Non-pigmented ciliary epithelial cell (primary cell): ENCODE results near the gene SET.

Source experiments
- DNase-seq: peaks from one replicate; pipeline ENCODE4 v3.0.0-alpha.2; 2010; ENCODE audit warnings: low read depth

SET gene

DNA sequence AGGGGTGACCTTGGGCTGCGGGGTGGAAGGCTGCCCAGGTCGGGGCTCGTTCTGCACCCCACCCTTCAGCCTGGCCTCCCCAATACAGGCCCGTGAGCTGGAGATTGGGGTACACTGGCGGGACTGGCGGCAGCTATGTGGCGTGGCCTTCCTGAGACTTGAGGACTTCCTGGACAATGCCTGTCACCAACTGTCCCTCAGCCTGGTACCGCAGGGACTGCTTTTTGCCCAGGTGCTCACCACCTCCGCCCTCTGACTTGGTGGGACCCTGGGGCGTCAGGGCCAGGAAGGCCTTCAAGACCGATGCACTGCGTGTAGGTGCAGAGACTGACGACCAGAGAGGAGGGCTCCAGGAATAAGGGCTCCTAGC lies 24.4 kb downstream of the SET start:
- no peak for DNase-seq

DNA sequence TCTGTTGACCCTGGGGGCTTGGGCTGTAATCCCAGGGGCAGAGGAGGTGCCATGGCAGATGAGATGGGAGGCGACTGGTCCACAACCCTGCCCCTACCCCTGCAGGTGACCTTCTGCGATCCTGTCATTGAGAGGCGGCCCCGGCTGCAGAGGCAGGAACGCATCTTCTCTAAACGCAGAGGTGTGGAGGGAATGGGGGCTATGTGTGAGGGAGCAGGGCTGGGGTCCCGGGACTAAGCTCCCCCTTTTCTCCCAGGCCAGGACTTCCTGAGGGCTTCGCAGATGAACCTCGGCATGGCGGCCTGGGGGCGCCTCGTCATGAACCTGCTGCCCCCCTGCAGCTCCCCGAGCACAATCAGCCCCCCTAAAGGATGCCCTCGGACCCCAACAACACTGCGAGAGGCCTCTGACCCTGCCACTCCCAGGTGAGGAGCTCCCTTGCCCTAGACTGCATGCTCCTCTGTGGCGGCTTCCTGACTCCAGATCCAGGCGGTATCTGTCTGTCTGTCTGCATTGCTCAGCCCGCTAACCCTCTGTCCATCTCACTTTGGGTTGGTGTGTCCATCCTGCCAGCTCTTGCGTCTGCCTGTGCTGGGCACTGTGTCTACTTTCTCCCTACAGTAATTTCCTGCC lies 25.0 kb downstream of the SET start:
- no peak for DNase-seq

DNA sequence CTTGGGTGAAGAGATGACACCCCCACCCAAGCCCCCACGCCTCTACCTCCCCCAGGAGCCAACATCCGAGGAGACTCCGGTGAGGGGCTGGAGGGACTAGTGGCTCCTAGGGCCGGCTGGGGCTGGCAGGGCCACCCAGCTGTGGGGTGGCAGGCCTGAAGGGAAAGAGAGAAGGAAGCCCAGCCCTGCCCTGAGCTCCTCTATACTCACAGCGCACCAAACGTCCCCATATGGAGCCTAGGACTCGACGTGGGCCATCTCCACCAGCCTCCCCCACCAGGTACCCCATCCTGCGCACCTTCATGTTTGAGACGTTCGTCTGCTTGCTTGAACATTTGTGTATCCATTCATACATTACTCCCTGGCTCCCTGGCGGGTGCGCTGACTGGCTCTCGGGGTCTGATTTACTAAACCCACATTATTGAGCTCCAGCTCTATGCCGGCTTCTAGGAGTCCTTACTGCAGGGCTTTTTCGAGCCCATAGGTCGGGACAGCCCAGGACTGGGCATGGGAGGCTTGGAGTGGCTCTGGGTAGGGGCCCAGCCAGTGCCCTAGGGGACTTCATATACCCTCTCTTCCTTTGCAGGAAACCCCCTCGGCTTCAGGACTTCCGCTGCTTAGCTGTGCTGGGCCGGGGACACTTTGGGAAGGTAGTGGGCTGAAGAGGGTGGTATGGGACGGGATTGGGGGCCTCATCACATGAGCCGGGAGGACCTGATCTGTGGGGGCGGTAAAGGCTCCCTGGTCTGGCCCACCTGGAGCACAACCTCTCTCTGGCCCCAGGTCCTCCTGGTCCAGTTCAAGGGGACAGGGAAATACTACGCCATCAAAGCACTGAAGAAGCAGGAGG lies 25.8 kb downstream of the SET start:
- DNase-seq = no peak

DNA sequence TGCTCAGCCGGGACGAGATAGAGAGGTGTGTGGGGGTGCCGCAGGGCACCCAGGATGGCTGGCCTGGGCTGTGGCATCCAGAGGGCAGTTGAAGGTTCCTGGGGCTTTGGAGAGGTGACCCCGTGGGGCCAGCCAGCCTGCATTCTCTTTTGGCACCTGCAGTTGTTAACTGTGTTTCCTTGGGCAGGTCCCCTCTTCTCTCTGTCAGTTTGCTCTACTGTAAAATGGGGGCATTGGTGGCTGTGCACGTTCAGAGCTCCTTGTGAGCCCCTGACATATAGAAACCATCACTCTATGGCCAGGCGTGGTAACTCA lies 26.4 kb downstream of the SET start:
- DNase-seq = no peak

DNA sequence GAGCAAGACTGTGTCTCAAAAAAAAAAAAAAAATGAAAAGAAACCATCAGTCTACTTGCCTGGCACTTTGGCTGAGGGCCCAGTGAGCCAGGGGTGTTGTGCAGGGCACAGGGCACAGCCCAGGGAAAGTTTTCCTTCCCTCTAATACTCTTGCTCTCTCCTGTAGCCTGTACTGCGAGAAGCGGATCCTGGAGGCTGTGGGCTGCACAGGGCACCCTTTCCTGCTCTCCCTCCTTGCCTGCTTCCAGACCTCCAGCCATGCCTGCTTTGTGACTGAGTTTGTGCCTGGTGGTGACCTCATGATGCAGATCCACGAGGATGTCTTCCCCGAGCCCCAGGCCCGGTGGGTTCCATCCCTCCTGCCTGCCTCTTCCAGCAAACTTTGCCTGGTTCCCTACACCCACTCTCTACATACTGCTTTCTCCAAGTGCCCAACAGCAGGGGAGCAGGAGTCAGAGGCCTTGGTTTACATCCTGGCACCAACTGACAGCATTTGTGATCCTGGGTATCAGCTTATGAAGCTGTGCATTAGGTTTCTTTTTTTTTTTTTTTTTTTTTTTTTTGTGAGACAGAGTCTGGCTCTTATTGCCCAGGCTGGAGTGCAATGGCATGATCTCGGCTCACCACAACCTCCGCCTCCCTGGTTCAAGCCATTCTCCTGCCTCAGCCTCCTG lies 27.7 kb downstream of the SET start:
- no peak for DNase-seq

DNA sequence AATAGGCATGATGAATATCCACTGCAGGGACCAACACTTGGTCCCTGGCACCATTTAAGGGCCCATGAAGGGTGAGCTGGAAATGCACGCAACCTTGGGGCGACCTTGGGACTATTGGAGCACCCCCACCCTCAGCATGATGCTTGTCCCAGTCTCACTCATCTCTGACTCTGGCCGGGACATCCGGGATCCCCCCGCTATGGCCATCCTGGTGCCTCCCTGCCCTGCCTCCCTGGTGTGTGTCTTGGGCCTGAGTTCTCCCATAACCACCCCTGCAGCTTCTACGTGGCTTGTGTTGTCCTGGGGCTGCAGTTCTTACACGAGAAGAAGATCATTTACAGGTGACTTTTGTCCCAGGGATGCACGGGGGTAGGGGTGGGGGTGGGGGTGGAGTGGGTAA lies 29.0 kb downstream of the SET start:
- DNase-seq = no peak

DNA sequence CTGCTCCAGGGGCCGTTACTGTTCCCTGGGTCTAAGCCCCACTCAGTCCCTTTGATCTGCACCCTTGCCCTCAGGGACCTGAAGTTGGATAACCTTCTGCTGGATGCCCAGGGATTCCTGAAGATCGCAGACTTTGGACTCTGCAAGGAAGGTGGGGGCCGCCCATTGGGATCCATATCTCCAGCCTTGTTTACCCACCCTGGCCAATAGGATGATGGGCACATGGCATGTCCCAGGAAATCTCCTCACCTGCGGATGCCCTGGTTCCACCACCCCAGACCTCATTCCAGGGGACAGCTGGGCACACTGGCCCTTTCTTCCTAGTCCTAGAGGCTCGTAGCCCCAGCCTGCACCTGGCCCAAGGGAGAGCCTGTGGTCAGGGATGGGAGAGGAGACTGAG lies 29.5 kb downstream of the SET start:
- no peak for DNase-seq

DNA sequence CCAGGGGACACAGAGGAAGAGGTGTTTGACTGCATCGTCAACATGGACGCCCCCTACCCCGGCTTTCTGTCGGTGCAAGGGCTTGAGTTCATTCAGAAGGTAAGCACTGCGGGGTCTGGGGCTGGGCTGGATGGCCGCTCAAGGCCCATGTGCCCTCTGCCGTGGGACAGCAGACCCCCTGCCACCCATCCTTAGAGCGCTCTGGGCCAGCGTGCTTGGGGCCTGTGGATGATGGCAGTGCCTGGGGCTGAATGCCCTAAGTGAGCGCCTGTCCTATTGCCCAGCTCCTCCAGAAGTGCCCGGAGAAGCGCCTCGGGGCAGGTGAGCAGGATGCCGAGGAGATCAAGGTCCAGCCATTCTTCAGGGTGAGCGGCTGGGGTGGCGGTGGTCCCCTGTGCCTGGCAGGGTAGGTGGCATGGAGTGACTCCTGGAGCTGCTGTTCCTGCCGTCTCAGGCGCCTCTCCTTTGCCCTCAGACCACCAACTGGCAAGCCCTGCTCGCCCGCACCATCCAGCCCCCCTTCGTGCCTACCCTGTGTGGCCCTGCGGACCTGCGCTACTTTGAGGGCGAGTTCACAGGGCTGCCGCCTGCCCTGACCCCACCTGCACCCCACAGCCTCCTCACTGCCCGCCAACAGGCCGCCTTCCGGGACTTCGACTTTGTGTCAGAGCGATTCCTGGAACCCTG lies 31.0 kb downstream of the SET start:
- no peak for DNase-seq

DNA sequence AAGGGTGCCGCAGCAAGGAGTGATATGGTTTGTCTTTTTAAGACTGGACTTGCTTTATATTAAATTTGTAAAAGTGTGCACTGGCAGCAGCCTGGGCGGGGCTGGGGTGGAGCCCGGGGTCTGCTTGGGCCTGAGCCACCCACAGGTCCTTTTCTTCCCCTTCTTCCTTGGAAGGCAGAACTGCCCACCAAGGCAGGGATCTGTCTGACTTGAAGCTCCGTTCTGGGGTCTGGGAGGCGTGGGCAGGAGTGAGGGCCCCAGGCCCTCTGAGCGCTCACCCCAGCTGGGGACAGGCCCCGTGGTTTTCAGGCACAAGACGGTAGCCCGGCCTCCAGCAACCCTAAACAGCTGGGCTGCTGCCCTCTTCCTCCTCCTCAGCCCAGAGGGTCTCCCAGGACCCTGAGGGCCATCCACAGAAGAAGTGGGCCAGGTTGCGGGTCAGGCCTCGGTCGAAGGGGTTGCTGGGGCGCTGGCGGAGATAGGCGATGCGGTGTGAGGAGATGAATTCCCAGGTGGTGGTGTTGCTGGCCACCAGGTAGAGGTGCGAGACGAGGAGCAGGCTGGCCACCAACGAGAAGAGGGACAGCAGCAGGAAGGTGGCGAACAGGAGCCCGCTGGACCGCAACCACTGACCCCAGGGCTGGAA lies 31.9 kb downstream of the SET start:
- no peak for DNase-seq

DNA sequence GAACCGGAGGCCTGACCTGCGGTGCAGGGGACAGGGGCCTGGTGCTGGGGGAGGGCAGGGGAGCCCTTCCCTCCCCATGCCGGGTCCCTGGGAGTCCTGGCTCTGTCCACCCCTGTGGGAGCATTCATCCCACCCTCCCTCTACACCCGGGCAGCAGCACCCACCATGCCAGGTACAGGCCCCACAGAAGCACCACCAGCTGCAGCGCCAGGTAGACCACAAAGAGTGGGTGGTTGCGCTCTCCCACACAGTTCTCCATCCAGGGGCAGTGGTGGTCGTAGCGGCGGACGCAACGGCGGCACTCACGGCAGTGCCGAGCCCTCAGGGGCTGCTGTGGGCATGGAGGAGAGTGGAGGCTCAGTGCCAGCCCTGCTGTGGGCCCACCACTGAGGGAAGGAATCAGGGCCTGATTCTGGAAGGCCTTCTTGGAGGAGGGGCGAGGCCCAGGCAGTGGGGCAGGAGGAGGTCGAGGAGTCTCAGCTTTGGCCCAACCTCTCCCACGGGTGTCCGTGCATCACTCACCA lies 32.5 kb downstream of the SET start:
- no peak for DNase-seq

DNA sequence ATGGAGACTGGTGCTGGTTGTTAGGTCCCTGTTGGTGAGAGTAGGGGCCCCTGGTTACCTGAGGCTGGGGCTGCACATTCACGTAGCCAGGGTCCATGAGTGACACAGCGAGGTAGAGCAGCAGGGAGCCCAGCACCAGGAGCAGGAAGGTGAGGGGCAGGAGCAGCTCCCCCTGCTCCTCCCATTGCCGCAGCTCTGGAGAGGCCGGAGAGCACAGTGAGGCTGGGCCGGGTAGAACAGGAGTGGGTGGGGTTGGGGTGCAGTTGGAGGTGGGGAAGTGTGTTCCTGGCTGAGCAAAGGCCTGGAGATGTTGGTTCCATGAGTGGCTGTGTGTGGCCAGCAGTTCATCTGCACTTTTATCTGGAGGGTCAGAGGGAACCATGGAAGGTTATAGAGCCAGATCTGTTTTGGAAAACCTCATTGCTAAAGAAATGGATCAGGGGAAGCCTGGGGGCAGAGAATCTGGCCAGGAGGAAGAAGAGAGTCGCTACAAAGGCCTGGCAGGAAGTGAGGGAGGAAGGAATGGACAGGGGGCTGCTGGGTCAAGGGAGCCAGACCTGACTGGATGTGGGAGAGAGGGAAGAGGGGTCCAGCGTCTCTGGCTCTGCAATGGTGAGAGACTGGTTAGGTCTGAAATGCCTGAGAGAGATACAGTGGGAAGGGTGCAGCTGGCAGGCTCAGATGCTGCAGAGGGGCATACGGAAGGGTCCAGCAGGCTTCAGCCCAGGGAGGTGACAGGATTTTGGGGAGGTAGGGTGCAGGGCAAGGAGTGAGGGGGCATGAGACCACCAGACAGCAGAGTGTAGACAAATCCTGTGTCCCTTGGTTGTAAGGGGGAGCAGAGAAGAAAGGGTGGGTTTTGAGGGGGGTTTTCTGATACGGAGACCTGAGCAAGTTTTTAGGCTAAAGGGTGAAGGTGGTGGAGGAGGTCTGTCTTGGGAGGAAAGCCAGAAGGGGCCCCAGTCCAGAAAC lies 33.6 kb downstream of the SET start:
- no peak for DNase-seq

DNA sequence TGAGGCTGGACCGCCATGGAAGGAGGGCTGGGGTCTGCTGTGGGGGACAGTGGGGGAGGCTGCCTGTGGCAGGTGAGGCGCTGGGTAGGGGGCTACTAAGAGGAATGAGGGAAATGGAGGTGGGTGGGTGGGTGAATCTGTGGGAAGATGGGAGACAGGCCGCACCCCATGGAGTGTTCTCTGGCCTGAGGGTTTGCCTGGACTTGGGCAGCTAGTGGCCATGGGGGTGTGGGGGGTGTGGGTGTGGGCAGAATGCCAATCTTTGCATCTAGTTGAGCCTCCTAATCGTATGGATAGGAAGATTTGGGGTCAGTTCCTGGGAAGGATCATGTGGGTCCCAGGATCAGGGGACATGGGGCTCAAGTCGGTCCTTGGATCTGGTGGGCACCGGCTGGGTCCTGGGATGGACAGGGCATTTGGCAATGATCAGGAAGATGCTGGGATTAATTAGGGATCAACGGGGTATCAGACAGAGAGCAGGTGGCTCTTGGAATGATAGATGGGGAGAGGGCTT lies 34.4 kb downstream of the SET start:
- DNase-seq = no peak

DNA sequence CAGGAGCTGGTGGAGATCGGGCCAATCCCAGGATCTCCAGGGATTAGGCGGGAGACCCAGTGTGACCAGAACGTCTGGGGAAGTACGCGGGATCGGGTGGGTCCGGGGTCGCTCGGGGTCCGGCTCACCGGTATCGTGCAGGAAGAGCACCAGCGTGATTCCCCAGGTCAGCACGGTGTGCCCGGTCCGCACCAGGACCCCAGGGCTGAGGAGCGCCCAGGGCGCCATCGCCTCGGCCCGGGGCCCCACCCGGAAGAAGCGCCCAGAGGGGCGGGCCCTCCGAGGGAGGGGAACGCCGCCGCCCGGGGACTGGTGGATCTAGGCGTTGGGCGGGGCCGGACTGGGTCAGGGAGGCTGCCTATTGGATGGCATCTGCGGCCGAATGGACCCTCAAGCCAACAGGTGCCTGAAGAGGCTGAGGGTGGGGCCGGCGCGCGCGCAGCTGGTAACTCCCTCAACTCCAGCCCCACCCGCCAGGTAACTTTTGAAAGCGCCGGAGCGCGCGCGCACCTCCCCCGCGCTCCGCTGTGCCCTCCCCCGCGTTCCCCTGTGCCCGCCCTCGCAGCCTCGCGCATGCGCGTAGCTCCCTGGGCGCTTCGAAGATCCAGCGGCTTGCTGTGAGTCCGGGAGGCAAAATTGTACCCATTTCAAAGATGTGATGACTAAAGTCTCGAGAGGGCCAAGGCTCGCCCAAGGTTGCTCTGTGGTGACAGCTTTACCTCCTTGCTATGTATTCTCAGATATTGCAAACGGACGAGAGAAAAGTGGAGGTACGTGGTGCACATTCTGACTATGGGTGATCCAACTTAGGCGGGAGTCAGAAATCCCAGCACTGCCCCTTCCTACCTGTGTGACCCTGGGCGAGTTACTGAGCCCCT lies 35.1 kb downstream of the SET start, which contains the start of gene ZDHHC12:
TSS of gene ZDHHC12 (minus strand) at position 262 of the 878 bp plus-strand sequence. CDS start at position 228, 34 bp downstream.
- DNase-seq = peak; percentile 69

DNA sequence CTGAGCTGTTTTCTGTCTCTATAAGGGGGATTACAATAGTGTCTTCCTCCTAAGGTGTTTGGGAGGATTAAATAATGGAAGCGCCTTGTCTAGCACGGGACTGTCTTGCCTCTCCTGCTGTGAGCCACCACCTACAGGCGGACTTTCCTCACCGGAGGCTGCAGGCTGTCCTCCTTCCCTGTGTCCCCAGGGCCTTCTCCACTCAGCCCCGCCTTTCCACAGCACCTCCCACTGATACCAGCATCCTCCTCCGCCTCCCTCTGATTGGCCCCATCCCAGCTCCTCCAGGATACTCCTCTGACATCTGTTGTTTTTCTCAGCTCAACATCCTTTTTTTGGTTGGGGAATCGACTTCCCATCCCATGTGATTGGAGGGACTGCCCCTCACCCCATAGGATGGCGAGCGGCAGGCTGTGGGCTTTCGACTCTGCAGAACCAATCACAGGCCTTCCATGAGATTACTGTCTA lies 35.8 kb downstream of the SET start:
- peak; percentile 28 for DNase-seq

DNA sequence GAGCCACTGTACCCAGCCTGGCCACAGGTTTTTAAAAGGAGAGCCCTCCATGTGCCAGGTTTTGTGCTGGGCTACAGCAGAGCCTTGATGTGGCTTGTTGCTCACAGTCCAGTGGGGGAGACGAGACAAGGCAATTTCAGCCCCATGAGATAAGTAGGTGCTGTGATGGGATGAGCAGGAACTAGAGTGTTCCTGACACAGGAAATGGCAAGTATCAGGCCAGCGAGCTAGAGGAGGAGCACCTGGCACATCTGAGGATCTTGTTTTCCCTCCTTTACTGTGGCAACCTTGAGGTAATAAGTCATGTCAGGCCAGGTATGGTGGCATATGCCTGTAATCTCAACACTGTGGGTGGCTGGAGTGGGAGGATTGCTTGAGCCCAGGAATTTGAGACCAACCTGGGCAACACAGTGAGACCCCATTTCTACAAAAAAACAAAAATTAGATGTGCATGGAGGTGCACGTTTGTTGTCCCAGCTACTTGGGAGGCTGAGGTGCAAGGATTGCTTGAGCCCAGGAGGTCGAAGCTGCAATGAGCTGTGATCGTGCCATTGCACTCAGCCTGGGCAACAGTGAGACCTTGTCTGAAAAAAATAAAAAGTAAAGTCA lies 38.7 kb downstream of the SET start:
- no peak for DNase-seq

DNA sequence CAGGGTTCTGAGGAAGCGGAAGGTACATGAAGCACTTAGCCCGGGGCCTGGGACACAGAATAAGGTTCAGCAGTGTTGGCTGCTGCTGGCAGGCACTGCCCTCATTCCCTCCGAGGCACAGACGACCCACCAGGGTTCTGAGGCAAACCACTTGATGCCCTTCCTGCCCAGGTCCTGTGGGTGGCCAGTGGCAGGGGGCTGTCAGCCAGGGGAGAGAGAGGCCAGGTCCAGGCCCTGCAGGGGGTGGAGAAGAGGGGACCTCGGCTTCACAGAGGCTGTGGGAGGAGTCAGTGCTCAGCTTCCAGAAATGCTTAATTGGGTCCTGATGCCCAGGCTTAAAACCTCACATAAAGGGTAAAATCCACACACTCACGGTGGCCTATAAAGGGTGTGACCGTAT lies 39.3 kb downstream of the SET start:
- no peak for DNase-seq

DNA sequence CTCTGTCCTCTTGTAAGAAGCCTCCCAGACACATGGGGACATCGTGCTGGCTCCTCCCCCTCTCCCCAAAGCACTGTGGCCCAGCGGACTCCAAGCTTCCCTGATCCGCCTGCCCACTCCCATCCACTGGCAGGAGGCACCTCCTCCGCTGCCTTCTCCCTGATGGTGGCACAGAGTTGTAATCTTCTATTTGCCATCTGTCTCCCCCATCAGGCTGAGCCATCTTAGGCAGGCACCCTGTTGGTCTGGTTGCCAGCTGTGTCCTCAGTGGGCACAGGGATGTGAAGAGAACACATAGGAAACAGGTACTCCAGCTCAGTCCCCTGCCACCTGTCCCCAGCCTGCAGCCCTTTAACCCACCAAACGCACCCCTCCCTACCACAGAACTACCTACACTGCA lies 40.3 kb downstream of the SET start:
- no peak for DNase-seq

DNA sequence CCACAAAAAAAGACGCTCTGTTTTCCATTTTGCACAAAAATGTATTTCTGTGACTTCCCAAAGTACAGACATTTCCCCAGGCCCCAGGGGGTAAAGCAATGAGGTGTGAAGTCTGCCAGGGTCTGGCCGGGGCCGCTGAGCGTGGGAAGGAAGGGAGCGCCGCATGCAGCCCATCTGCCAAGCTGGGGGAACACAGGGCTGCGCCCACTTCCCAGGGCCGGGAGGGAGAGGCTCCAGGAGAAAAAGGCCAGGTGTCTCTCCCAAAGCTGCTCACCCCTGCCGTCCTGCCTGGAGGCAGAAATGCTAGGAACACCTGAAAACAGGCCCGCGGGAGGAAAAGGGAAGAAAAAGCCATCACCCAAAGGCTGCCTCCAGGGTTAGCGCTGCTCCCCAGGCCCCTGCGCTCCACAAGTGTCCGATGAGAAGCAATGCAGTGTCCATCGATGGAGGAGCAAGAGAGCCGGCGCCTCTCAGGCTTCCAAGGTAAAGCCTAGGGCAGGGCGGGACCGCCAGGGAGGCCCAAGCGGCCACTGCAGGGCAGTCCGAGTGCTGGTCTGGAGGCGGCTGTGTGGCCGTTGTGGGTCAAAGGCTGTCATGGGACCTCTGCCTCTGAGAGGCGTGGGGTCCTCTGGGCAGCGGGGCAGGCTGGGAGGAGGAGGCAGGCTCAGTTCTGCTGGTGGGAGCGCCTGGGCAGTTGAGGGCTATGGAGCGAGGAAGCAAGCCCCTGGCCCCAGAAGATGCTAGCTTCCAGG lies 40.9 kb downstream of the SET start:
- DNase-seq = no peak
